HG03457 (cell line): ENCODE results near the gene RPUSD3.
"Not testable (repeated sequence)": the region's sequence is repeated elsewhere in the genome, so short reads cannot be mapped to it uniquely, and the experiment has no call there.

ENCODE experiments used
- ATAC-seq: cut with Tn5 transposase; IDR thresholded peaks from one replicate; pipeline ENCODE4 v1.9.1; 2021; ENCODE audit warnings: moderate number of reproducible peaks; ENCODE audit not compliant: unreplicated experiment

RPUSD3 gene

GRCh38 chr3:9843715-9844438 lies at the start of gene RPUSD3:
RPUSD3 (minus strand) TSS chr3:9844008; CDS start chr3:9843990, 18 bp downstream.
- ATAC-seq, result peak; percentile 99

- ATAC-seq, result no peak
These were observed 47.3 kb upstream of the RPUSD3 start for GRCh38 chr3:9891072-9891622.

- peak; percentile 73 for ATAC-seq
These were observed 46.7 kb upstream of the RPUSD3 start, which contains the start of gene JAGN1 for GRCh38 chr3:9890249-9891071. JAGN1 (plus strand) TSS chr3:9890610; CDS start chr3:9890723, 113 bp downstream.

- no peak for ATAC-seq
These were observed 45.6 kb upstream of the RPUSD3 start for GRCh38 chr3:9889405-9889804.

GRCh38 chr3:9888540-9888939 lies 44.7 kb upstream of the RPUSD3 start:
- ATAC-seq, result no peak

- no peak for ATAC-seq
These were observed 43.7 kb upstream of the RPUSD3 start for GRCh38 chr3:9887480-9887879.

GRCh38 chr3:9886328-9886727 lies 42.5 kb upstream of the RPUSD3 start:
- ATAC-seq, result no peak

GRCh38 chr3:9884555-9885165 lies 40.9 kb upstream of the RPUSD3 start:
- no peak for ATAC-seq

GRCh38 chr3:9883706-9884554 lies 40.1 kb upstream of the RPUSD3 start:
- no peak for ATAC-seq

- ATAC-seq, result no peak
These were observed 37.6 kb upstream of the RPUSD3 start for GRCh38 chr3:9881441-9881840.

GRCh38 chr3:9879830-9880549 lies 36.2 kb upstream of the RPUSD3 start, which contains the start of gene CIDEC:
CIDEC (minus strand) TSS chr3:9880253; CDS start chr3:9878486, 1,767 bp downstream.
- no peak for ATAC-seq

- ATAC-seq, result no peak
These were observed 34.9 kb upstream of the RPUSD3 start for GRCh38 chr3:9878700-9879099.

GRCh38 chr3:9876991-9877390 lies 33.2 kb upstream of the RPUSD3 start:
- ATAC-seq, result no peak

- ATAC-seq, result not testable (repeated sequence)
These were observed 32.4 kb upstream of the RPUSD3 start for GRCh38 chr3:9876255-9876654.

GRCh38 chr3:9875448-9875847 lies 31.6 kb upstream of the RPUSD3 start:
- no peak for ATAC-seq

GRCh38 chr3:9872067-9872466 lies 28.3 kb upstream of the RPUSD3 start:
- ATAC-seq, result not testable (repeated sequence)

- ATAC-seq, result no peak
These were observed 27.2 kb upstream of the RPUSD3 start for GRCh38 chr3:9870978-9871377.

- no peak for ATAC-seq
These were observed 26.1 kb upstream of the RPUSD3 start for GRCh38 chr3:9869955-9870354.

GRCh38 chr3:9867106-9867505 lies 23.3 kb upstream of the RPUSD3 start:
- ATAC-seq, result no peak

GRCh38 chr3:9866639-9867038 lies 22.8 kb upstream of the RPUSD3 start:
- ATAC-seq, result no peak
